HG03571 (cell line): Measurements from ENCODE around the gene KAT2A.
"Not testable (repeated sequence)": the region's sequence is repeated elsewhere in the genome, so short reads cannot be mapped to it uniquely, and the experiment has no call there.

Experiments used
- ATAC-seq: cut with Tn5 transposase; IDR thresholded peaks from one replicate; pipeline ENCODE4 v1.9.1; 2021; ENCODE audit not compliant: unreplicated experiment

KAT2A gene

GRCh38 chr17:42120770-42121769, at the start of gene KAT2A:
KAT2A (minus strand) TSS chr17:42121367; CDS start chr17:42121304, 63 bp downstream.
- peak; percentile 54 for ATAC-seq

- ATAC-seq, result no peak
These were observed 48.2 kb upstream of the KAT2A start for GRCh38 chr17:42169351-42169750.

- no peak for ATAC-seq
These were observed 46.6 kb upstream of the KAT2A start for GRCh38 chr17:42167807-42168206.

DNA sequence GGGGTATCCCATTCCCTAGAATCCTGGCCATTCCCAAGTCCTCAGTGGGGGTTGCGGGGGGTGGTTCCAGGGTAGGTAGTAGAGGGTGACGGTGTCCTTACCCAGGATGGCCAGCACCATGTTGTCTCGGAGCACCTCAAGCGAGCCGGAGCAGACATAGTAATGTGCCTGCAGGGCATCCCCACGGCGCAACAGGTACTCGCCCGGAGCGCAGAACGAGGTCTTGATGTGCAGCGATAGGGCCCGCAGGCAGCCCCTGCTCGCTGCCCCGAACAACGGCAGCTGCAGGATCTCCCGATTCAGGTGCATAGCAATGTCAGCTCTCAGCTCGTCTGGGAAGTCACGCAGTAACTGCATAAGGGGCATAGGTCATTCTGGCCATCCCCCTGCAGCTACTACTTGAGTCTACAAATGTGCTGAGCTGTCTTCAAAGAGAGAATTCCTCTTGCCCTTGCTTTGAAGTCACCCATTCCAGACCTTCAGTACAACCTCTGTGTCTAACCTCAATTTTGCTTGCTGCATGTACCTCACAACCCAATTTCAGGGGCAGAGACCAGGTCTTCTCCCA, 45.1 kb upstream of the KAT2A start:
- no peak for ATAC-seq

GRCh38 chr17:42165751-42166150, 44.6 kb upstream of the KAT2A start:
- no peak for ATAC-seq

- ATAC-seq, result no peak
These were observed 42.7 kb upstream of the KAT2A start for GRCh38 chr17:42163696-42164407.

DNA sequence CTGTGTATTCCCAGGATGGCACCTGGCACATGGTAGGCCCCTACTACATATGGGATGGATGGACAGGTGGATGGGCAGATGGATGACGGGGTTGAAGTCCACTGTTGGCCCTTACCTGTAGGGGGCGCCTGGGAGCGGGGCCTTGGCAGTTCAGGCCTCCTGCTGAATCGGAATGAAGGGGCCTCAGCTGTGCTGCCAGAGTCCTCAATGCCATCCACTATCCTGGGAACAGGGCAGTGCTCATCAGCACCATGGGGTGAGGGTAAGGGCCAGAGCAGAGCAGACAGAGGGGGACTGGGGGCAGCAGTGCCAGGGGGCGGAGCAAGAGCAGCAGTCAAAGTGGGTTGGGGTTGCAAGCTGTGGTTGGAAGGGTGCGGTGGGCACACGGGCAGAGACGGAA, 41.9 kb upstream of the KAT2A start:
- no peak for ATAC-seq

DNA sequence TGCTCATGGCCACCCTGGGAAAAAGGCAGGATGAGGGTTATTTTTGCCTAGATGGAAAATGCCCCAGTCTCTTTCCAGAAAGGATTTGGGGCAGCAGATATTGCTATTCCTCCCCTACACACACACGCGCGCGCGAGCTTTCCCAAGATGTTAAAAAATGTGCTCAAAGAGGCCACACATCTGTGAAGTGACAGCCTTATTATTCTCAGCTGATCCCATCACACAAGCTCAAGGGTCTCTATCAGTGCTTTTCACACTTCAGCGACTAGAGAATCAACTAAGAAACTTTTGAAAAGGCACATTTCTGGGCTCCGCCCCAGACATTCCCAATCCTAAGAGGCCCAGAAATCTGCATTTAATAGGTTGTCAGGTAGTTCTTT, 39.4 kb upstream of the KAT2A start:
- no peak for ATAC-seq

DNA sequence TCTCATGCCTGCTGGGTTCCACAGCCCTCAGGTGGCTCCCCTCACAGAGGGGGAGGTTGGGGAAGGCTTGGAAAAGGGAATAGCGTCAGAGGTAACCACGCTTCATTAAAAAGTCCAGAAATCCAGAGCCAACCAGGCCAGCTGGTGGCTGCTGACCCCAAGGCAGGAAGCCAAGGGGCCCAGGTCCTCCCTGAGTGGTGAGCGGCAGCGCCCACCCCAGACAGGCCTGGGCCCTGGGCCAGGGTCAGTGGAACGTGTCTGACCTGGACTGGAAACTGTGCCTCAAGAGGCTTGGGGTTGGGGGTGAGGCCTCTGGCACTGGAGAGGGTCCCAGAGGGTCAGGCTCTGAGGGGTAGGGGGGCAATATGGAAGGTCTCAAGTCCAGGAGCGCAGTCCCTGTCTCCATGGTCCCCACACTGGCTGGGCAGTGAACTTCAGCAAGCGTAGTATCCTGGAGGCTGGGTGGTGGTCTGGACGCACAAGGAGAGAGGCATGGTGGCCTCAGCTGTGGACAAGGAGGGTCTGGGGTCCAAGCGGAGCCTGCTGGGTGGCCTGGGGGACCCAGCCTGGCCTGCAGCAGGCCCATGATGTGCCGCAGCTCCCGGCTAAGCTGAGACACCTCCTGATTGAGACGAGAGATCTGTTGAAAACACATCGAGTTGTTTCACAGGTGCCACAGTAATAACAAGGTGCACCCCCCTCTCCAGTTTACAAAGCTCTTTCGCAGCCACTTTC, 38.8 kb upstream of the KAT2A start:
- no peak for ATAC-seq

DNA sequence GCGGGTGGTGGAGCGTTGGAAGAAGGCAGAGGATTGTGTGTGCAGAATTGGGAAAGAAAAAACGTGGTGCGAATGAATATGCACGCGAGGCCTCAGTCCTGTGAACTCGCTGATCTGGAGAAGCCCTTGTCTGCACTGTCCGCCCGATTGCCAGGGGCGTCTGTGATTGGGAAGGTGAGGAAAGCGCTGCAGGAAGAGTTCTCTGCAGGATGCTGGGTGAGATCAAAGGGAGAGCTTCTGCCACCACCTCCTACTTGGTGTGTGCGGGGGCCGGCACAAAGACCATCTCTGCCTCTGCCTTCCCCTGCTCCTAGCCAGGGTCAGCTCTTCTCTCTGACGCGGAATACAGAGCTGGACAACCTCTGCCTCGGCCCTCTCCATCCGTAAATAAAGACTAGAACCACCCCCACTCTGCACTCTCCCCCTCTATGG, 34.5 kb upstream of the KAT2A start:
- ATAC-seq, result no peak

- no peak for ATAC-seq
These were observed 33.0 kb upstream of the KAT2A start for GRCh38 chr17:42153919-42154742.

DNA sequence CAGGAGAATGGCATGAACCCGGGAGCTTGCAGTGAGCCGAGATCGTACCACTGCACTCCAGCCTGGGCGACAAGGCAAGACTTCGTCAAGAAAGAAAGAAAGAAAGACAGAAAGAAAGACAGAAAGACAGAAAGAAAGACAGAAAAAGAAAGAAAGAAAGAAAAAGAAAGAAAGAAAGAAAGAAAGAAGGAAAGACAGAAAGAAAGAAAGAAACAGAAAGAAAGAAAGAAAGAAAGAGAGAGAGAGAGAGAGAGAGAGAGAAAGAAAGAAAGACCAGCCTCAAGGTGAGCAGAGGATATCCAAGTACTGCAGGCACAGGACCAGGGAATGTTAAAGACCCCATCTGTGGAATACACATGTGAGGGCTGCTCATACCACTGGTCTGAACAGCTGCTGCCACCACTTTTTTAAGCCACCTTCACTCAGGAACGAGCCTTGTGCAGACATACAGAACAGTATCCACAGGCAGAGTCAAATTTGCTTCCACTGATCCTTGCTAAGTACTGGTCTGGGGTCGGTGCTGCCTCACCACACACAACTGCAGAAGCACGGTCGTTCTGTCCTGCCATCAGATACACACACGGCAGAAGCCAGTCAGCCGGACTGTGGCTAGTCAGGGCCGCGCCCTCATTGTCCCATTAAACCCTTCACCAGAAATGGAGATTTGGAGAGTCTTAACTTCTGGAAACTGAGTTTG, 25.9 kb upstream of the KAT2A start:
- ATAC-seq, result no peak

DNA sequence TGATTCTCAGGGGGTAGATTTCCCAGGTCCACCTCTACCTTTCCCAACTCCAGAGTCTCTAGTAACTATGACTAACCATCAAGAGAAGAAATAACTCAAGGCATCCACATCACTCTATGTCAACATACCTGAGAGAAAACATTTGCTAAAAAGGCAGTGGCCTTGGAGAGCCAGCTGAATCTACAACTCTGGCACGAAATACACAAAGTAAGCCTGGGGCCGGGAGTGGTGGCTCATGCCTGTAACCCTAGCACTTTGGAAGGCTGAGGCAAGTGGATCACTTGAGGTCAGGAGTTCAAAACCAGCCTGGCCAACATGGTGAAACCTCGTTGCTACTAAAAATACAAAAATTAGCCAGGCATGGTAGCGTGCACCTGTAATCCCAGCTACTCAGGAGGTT, 22.0 kb upstream of the KAT2A start:
- ATAC-seq, result not testable (repeated sequence)

DNA sequence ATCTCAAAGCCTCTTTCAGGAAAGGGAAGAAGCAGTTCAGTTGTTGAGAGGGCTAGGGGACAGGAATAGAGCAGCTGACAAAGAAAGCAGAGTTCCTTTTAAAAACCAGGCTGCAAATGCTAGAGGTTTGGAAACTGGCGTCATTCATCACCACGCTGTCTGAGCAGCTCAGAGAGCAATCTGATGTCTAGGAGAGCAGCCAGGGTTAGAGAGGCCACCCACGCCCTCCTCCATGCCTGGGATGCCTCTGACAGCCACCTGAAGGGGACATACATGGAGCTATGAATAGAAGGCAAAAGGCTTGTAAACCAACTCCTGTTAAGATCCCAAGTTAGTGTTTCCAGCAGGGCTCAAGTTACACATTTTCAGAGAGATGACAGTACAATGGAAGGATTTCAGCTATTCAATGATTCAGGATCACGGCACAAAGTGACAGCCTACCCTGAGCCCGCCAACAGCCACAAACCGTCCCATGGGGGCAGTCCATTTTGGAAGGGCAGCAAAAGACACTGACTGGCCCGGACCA, 21.3 kb upstream of the KAT2A start:
- no peak for ATAC-seq

DNA sequence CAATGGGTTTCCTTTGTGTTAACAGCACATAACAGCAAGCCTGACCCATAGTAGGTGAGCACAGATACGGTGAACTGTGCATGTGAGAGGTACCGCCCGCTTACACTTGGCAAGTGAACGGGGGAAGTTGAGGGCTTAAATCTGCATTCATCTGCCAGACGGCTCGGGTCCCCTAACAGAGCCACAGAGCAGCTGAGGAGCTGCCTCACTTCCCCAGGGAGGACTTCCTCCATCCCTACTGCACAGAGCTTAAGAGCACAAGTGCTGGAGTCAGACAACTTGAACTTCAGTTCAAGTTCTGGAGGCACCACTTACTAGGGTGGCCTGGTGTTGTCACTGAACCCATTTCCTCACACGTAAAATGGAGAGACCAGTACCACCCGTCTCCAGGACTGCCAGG, 20.2 kb upstream of the KAT2A start:
- no peak for ATAC-seq

DNA sequence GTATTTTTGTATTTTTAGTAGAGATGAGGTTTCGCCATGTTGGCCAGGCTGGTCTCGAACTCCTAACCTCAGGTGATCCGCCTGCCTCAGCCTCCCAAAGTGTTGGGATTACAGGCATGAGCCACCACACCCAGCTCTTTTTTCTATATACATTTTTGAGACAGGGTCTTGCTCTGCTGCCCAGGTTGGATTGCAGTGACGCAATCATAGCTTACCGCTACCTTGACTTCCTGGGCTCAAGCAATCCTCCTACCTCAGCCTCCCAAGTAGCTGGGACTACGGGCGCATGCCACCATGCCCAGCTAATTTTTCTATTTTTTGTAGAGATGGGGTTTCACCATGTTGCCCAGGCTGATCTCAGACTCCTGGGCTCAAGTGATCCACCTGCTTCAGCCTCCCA, 19.5 kb upstream of the KAT2A start:
- not testable (repeated sequence) for ATAC-seq

- no peak for ATAC-seq
These were observed 17.8 kb upstream of the KAT2A start for GRCh38 chr17:42138749-42139492.

DNA sequence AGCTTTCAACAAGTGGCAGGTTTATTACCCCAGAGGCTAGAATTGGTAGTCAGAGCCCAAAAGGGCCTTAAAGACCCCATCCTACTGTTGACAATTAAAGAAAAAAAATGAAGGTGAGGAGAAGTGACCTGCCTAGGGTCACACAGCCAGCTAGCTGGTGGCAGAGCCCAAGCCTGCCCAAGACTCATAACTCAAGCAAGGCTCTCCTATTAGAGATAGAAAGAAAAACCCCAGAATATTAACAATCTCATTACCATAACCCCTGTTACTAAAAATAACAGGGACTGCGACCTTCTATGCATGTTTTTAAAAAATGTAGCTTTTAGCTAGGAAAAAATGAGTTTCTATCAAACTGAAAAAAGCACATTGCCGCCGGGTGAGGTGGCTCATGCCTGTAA, 15.5 kb upstream of the KAT2A start:
- no peak for ATAC-seq
